IPS-18c (cell line): Measurements from ENCODE around the gene SMIM44.
"Not testable (repeated sequence)": the region's sequence is repeated elsewhere in the genome, so short reads cannot be mapped to it uniquely, and the experiment has no call there.

ENCODE experiments used
- H3K4me3 ChIP-seq: 2 replicates; pipeline ENCODE4 v1.7.0; 2013; ENCODE audit warnings: low read depth, mild to moderate bottlenecking, low read length, moderate library complexity; ENCODE audit not compliant: insufficient read depth
- H3K9me3 ChIP-seq: one replicate; pipeline ENCODE4 v1.6.1; 2013; ENCODE audit warnings: mild to moderate bottlenecking, low read length, moderate library complexity; ENCODE audit not compliant: control insufficient read depth, insufficient read depth

SMIM44 gene

DNA sequence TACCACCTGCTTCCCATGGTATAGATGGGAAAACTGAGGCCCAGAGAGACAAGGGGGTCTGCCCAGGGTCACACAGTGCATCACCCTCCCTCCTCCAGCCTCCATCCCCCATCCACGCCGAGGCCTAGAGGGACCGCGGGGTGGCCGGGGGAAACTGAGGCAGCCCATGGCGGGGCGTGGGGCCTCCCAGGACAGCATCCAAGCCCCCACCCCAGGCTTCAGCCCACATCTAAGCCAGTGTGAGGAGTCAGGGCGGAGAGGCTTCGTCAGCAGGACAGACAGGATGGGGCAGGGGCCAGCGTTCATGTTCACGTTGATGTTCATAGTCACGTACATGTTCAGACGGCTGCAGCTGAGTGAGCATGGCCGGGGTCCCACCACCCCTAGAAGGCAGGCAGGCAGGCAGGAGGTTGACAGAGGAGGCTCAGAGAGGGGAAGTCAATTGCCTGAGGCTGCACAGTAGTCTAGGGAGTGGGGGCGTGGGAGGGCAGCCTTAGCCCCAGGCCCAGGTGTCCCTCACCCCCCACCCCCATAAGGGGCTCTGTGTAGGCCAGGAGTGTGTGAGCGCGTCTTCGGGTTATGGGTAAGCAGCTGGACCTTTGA lies 26.2 kb downstream of the SMIM44 start:
- no peak overlapping the region for H3K4me3 ChIP-seq

DNA sequence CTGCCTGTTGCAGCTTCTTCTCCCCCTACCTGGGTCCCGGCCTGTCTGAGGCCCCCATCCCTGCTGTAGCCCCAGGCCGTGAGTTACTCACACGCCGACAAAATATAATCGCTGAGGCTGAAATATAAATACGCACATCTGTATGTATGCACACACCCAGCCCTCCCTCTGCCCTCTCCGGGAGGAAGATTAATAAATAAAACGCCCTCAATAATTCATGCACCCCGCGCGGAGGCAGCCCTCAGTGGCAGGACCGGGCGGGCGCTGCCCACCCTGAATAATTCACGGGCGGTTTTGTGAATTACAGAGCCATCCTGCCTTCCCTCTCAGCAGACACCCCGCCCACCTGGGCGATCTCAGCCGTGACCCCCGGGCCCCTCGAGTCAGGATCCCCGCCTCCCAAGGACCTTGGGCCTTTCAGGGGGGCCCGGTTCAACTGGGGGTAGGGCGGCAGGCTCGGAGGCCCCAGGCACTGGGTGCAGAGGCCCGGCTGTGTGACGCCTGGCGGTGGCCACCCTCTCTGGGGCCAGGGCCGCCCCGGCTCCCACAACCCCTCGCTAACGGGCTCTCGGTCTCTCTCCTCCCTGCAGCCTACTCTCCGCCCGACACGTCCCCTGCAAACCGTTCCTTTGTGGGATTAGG lies 27.2 kb downstream of the SMIM44 start:
- H3K4me3 ChIP-seq: no peak overlapping the region

More for the DNA sequence above, 26.2 kb downstream of the SMIM44 start:
- no peaks in the 10 kb centered on the region for H3K9me3 ChIP-seq

GRCh38 chr19:3455393-3455955 lies 27.8 kb downstream of the SMIM44 start:
- no peaks in the 10 kb centered on the region for H3K9me3 ChIP-seq
- H3K4me3 ChIP-seq: no peak overlapping the region

More for the DNA sequence above, 27.2 kb downstream of the SMIM44 start:
- H3K9me3 ChIP-seq: no peaks in the 10 kb centered on the region

GRCh38 chr19:3454656-3455392 lies 28.4 kb downstream of the SMIM44 start:
- Histone ChIP-seq H3K4me3 (no peak overlapping the region), H3K9me3 (no peaks in the 10 kb centered on the region)

DNA sequence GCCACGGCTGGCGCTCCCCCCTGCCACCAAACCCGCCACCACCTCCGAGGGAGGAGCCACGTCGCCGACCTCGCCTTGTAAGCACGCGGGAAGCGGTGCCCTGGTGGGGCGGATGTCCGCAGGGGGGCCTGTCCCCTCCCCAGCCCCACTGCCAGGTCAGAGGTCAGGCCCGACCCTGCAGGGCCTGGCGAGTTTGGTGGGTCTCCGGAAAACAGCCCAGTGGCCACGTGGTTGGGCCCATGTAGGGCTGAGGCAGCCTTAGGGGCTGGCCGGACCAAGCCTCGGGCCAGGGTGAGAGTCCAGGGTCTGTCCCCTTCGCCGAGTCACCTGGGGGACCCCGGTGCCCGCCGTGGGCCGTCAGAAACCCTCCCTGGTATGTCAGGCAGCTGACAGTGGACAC lies 29.4 kb downstream of the SMIM44 start:
- H3K4me3 ChIP-seq: no peak overlapping the region
- no peaks in the 10 kb centered on the region for H3K9me3 ChIP-seq

- not testable (repeated sequence) for H3K4me3 ChIP-seq, H3K9me3 ChIP-seq
Observed at GRCh38 chr19:3452942-3453214, 30.4 kb downstream of the SMIM44 start.

DNA sequence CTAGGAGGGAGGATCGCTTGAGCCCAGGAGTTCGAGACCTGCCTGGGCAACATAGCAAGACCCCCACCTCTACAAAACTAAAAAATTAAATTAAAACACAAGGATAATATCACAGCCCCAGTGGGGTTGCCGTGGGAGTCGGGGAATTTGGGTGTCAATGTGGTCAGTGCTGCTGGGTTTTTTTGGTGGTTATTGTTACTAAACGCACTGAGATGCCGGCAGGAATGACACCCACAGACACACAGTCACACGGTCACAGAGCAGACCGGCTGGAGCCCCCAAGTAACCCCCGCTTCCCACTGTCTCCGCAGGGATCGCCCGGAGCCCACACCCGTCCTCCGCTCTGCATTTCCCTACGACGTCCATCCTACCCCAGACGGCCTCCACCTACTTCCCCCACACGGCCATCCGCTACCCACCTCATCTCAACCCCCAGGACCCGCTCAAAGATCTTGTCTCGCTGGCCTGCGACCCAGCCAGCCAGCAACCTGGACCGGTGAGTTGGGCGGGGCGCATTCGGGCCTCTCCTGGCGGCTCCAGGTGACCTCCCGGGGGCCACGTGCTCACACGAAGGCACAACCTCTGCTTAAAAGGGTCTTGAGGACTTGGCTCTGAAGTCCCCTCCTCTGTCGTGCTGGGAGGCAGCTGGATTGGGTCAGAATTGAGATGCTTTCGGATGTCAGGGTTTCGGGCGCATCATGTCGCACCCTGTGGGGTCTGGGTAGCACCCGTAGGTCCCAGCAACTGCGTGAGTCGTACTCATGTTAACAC lies 30.9 kb downstream of the SMIM44 start:
- no peaks in the 10 kb centered on the region for H3K9me3 ChIP-seq
- no peak overlapping the region for H3K4me3 ChIP-seq

- Histone ChIP-seq H3K9me3 (no peaks in the 10 kb centered on the region), H3K4me3 (no peak overlapping the region)
Observed at GRCh38 chr19:3451451-3451866, 31.8 kb downstream of the SMIM44 start.

- no peaks in the 10 kb centered on the region for H3K9me3 ChIP-seq
Observed at GRCh38 chr19:3450796-3451411, 32.3 kb downstream of the SMIM44 start.

GRCh38 chr19:3448616-3449334 lies 34.5 kb downstream of the SMIM44 start:
- Histone ChIP-seq H3K9me3 (no peaks in the 10 kb centered on the region), H3K4me3 (no peak overlapping the region)

More at GRCh38 chr19:3450796-3451411, 32.3 kb downstream of the SMIM44 start:
- no peak overlapping the region for H3K4me3 ChIP-seq

DNA sequence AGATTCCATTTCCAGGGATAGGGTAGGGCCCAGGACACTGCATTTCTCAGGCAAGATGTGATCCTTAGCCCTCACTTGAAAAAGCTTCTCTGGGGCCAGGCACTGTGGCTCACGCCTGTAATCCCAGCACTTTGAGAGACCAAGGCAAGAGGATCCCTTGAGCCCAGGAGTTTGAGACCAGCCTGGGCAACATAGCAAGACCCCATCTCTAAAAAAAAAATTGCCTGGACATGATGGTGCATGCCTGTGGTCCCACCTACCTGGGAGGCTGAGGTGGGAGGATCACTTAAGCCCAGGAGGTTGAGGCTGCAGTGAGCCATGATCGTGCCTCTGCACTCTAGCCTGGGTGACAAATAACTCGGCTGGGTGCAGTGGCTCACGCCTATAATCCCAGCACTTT lies 36.6 kb downstream of the SMIM44 start:
- not testable (repeated sequence) for H3K4me3 ChIP-seq, H3K9me3 ChIP-seq

DNA sequence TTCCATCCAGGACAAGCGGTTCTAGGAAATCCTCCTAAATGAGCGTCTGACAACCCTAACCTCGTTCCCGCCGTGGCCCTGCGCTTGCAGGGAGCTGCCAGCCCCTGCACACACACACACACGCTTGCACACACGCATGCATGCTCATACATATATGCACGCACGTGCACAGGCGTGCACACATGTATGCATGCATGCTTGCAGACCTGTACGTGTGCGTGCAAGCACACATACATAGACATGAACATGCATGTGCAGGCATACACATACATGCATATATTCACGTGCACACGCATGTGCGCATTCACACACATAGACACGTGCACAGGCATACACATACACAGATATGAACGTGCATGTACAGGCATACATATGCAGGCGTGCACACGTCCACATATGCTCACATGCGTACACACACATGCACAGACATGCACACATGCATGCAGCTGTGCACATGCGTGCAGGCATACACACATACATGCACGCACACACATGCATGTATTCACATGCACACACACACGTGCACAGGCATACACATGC lies 38.5 kb downstream of the SMIM44 start:
- Histone ChIP-seq H3K9me3 (no peaks in the 10 kb centered on the region), H3K4me3 (no peak overlapping the region)

- no peak overlapping the region for H3K4me3 ChIP-seq
- no peaks in the 10 kb centered on the region for H3K9me3 ChIP-seq
Observed at GRCh38 chr19:3443840-3444694, 39.2 kb downstream of the SMIM44 start.

DNA sequence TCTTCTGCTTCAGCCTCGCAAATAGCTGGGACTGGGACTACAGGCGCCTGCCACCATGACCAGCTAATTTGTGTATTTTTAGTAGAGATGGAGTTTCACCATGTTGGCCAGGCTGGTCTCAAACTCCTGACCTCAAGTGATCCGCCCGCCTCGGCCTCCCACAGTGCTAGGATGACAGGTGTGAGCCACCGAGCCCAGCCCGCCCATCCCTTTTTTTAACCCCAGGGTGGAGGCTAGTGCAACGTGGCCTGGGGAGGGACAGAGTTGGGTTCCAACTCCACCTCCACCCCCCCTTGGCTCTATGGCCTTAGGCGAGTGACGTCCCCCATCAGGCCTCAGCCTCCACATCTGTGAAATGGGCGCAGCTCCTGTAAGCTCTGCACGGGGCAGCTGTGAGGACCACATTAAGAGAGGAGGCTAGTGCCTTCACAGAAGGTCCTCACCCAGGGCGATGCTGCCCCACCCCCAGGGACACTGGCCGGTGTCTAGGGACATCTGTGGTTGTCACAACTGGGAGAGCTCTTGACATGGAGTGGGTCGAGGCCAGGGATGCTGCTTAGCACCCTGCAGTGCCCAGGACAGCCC lies 40.7 kb downstream of the SMIM44 start:
- Histone ChIP-seq H3K9me3 (no peaks in the 10 kb centered on the region), H3K4me3 (no peak overlapping the region)

- Histone ChIP-seq H3K4me3 (no peak overlapping the region), H3K9me3 (no peaks in the 10 kb centered on the region)
Observed at GRCh38 chr19:3441986-3442329, 41.3 kb downstream of the SMIM44 start.
